HepG2 (cell line): ENCODE data around the gene PCSK7. TPM values are rescaled to one million over a fixed set of nuclear protein-coding genes. Genes with fewer than 3 reads are reported as not detected.

ENCODE experiments used
- DNMT1 ChIP-seq: sonication (generic); formaldehyde crosslinking; IDR thresholded peaks from 2 replicates; pipeline ENCODE4 v1.5.1; 2020; ENCODE audit warnings: mild to moderate bottlenecking, missing genetic modification reagents
- ELF1 ChIP-seq: sonication (generic); formaldehyde crosslinking; IDR thresholded peaks from 2 replicates; pipeline ENCODE4 v1.4.0; 2020; ENCODE audit warnings: missing genetic modification reagents
- ESRRA ChIP-seq: sonication (generic); formaldehyde crosslinking; IDR thresholded peaks from 2 replicates; pipeline ENCODE4 v1.5.1; 2020; ENCODE audit warnings: mild to moderate bottlenecking, low read depth, missing genetic modification reagents
- FOXM1 ChIP-seq: sonication (generic); formaldehyde crosslinking; IDR thresholded peaks from 2 replicates; pipeline ENCODE4 v1.5.0; 2020; ENCODE audit warnings: missing genetic modification reagents
- HDAC1 ChIP-seq: sonication (generic); formaldehyde crosslinking; IDR thresholded peaks from 2 replicates; pipeline ENCODE4 v1.5.1; 2020; ENCODE audit warnings: mild to moderate bottlenecking, missing genetic modification reagents
- KDM1A ChIP-seq: IDR thresholded peaks from 2 replicates; pipeline ENCODE4 v1.6.1; 2016; ENCODE audit warnings: missing compliant biosample characterization
- NCOA1 ChIP-seq: sonication (generic); formaldehyde crosslinking; IDR thresholded peaks from 2 replicates; pipeline ENCODE4 v1.9.0; 2021; ENCODE audit warnings: missing genetic modification reagents
- NFE2 ChIP-seq: sonication (generic); formaldehyde crosslinking; IDR thresholded peaks from 2 replicates; pipeline ENCODE4 v1.4.0; 2020; ENCODE audit warnings: missing genetic modification reagents
- PAX8 ChIP-seq: sonication (generic); formaldehyde crosslinking; IDR thresholded peaks from 2 replicates; pipeline ENCODE4 v1.8.0; 2022; ENCODE audit warnings: mild to moderate bottlenecking, missing genetic modification reagents, borderline replicate concordance
- PHB2 ChIP-seq: fragments of 450-650 bp; IDR thresholded peaks from 2 replicates; pipeline ENCODE4 v1.6.1; 2018; ENCODE audit not compliant: partially characterized antibody
- RBM22 ChIP-seq: fragments of 200-400 bp; formaldehyde crosslinking; optimal IDR thresholded peaks from 2 replicates; pipeline ENCODE3; 2017; ENCODE audit warnings: mild to moderate bottlenecking, low read length, moderate library complexity
- RORA ChIP-seq: sonication (generic); formaldehyde crosslinking; IDR thresholded peaks from 2 replicates; pipeline ENCODE4 v1.5.0; 2020; ENCODE audit warnings: mild to moderate bottlenecking, missing genetic modification reagents, moderate library complexity
- SIN3B ChIP-seq: fragments of 150-350 bp; IDR thresholded peaks from 2 replicates; pipeline ENCODE4 v1.6.1; 2014; ENCODE audit warnings: low read length
- SP1 ChIP-seq, 2 experiments: fragments of 450-650 bp in 1 of 2; sonication (generic) in 1 of 2; formaldehyde crosslinking in 1 of 2; IDR thresholded peaks; 2 replicates each; pipeline versions ENCODE4 v1.4.0 to v1.6.1; 2016 to 2020; ENCODE audit warnings: missing genetic modification reagents in 1 of 2
- SRF ChIP-seq: IDR thresholded peaks from 2 replicates; pipeline ENCODE4 v1.6.1; 2011; ENCODE audit warnings: mild to moderate bottlenecking, low read depth, low read length, moderate library complexity
- SUZ12 ChIP-seq: fragments of 150-350 bp; IDR thresholded peaks from 2 replicates; pipeline ENCODE4 v1.6.1; 2014; ENCODE audit warnings: low read depth, low read length
- YEATS2 ChIP-seq: sonication (generic); formaldehyde crosslinking; IDR thresholded peaks from 2 replicates; pipeline ENCODE4 v1.4.0; 2020; ENCODE audit warnings: missing genetic modification reagents, borderline replicate concordance
- ZC3H13 ChIP-seq: sonication (generic); formaldehyde crosslinking; IDR thresholded peaks from 2 replicates; pipeline ENCODE4 v1.8.1; 2023; ENCODE audit warnings: mild to moderate bottlenecking, missing genetic modification reagents, moderate library complexity
- ZMAT3 ChIP-seq: sonication (generic); formaldehyde crosslinking; conservative IDR thresholded peaks from 2 replicates; pipeline ENCODE4 v1.7.0; 2021; ENCODE audit warnings: missing genetic modification reagents
- ZMYM4 ChIP-seq: sonication (generic); formaldehyde crosslinking; IDR thresholded peaks from 2 replicates; pipeline ENCODE4 v1.8.1; 2023; ENCODE audit warnings: mild to moderate bottlenecking, missing genetic modification reagents
- ZNF230 ChIP-seq: sonication (generic); formaldehyde crosslinking; IDR thresholded peaks from 2 replicates; pipeline ENCODE4 v1.4.0; 2020; ENCODE audit warnings: mild to moderate bottlenecking, missing genetic modification reagents
- ZNF274 ChIP-seq: sonication (generic); formaldehyde crosslinking; IDR thresholded peaks from 2 replicates; pipeline ENCODE4 v1.5.1; 2020; ENCODE audit warnings: mild to moderate bottlenecking, missing genetic modification reagents
- ZNF329 ChIP-seq: sonication (generic); formaldehyde crosslinking; IDR thresholded peaks from 2 replicates; pipeline ENCODE4 v1.9.0; 2021; ENCODE audit warnings: low read depth, mild to moderate bottlenecking, missing genetic modification reagents
- ZNF335 ChIP-seq: sonication (generic); formaldehyde crosslinking; IDR thresholded peaks from 2 replicates; pipeline ENCODE4 v1.4.0; 2020; ENCODE audit warnings: missing genetic modification reagents
- ZNF33A ChIP-seq: sonication (generic); formaldehyde crosslinking; IDR thresholded peaks from 2 replicates; pipeline ENCODE4 v1.5.1; 2020; ENCODE audit warnings: missing genetic modification reagents, mild to moderate bottlenecking, moderate library complexity, borderline replicate concordance
- ZNF431 ChIP-seq: sonication (generic); formaldehyde crosslinking; IDR thresholded peaks from 2 replicates; pipeline ENCODE4 v1.9.0; 2022; ENCODE audit warnings: missing genetic modification reagents, low read depth, mild to moderate bottlenecking, borderline replicate concordance
- ZNF557 ChIP-seq: sonication (generic); formaldehyde crosslinking; IDR thresholded peaks from 2 replicates; pipeline ENCODE4 v1.4.0; 2020; ENCODE audit warnings: missing genetic modification reagents
- ZNF703 ChIP-seq: sonication (generic); formaldehyde crosslinking; IDR thresholded peaks from 2 replicates; pipeline ENCODE4 v1.5.1; 2020; ENCODE audit warnings: missing genetic modification reagents, mild to moderate bottlenecking, moderate library complexity, borderline replicate concordance
- ZNF768 ChIP-seq: sonication (generic); formaldehyde crosslinking; IDR thresholded peaks from 2 replicates; pipeline ENCODE4 v1.4.0; 2020; ENCODE audit warnings: missing genetic modification reagents
- ZZZ3 ChIP-seq: sonication (generic); formaldehyde crosslinking; IDR thresholded peaks from 2 replicates; pipeline ENCODE4 v1.4.0; 2020; ENCODE audit warnings: missing genetic modification reagents, mild to moderate bottlenecking, borderline replicate concordance
- polyA plus RNA-seq, 8 experiments: library from polyadenylated mRNA; depleted of rRNA in 3 of 8; stranded (reverse) in 7 of 8; unstranded in 1 of 8; fragments of >200 nt; fragmentation: Illumina TruSeq in 4 of 8; extraction: Trizol in 4 of 8; gene quantifications; 2 replicates each; pipeline versions ENCODE4 v1.2.1 to v1.2.3, GENCODE V29; 2011 to 2016; ENCODE audit warnings: low read depth in 4 of 8, missing spikeins in 1 of 8, mixed read lengths in 1 of 8; ENCODE audit not compliant: insufficient read depth in 1 of 8
- total RNA-seq, 5 experiments: library from RNA; depleted of rRNA; stranded (reverse); fragments of >200 nt; fragmentation: Illumina TruSeq; extraction: Trizol; gene quantifications; 2 replicates each; pipeline ENCODE4 v1.2.3, GENCODE V29; 2016; ENCODE audit warnings: low read depth in 1 of 5
- TF ChIP-seq, protein P1 (sequence below): sonication (generic); formaldehyde crosslinking; IDR thresholded peaks from 2 replicates; pipeline ENCODE4 v1.4.0; 2020; ENCODE audit warnings: missing genetic modification reagents, borderline replicate concordance
- TF ChIP-seq, protein P2 (sequence below): sonication (generic); formaldehyde crosslinking; IDR thresholded peaks from 2 replicates; pipeline ENCODE4 v1.5.1; 2020; ENCODE audit warnings: mild to moderate bottlenecking, missing genetic modification reagents, moderate library complexity

PCSK7 gene
- total and polyA plus RNA-seq, 2 of the 13 experiments (the other 11 are each of a cell fraction or from before 2014, with no cell fraction given), result 13.4 to 13.8 TPM

DNA sequence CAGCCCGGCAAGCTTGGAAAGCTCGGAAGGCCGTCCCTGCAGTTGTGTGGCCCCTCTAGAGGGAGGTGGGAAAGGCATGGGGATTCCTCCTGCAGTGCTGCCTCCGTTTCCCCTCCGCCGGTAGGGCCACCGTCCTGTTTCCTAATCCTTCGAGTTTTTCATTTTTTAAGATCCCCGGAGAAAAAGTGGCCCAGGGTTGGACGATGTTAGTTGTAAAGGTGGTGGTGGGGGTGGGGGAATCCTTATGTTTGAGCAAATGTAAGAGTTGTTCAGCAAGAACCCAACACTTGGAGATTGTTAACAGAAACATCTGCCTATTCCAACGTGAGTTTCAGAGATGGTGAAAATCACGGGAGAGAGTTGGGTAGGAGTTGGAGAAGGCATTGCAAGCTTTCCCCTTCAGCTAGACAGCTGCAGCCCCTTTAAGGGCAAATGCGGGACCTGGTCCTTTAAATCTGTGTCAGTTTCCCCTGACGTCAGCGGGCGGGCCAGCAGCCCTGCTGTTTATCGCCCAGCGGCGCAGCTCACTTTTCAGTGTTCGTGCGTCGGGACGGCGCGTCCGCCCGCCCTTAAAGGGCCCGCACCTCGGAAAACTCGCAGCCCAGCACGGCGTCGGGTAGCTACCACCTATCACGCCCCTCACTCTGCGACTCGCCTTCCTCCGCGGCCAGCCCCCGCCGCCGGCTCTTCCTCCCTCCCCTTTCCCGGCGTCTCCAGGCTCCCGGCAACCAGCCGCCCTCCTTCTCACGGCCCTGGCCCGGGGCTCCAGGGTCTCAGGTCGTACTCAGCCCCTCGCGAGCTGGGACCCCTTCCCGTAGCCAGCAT is 53.5 kb downstream of the PCSK7 start, which contains the start of gene SIDT2 (continued):
- TF ChIP-seq ZNF33A (CRISPR knock-in tag), result no peak
- no peak for TF ChIP-seq PHB2
- TF ChIP-seq ZNF335 (CRISPR knock-in tag), result no peak
- no peak for TF ChIP-seq ZNF230 (CRISPR knock-in tag)
- TF ChIP-seq SP1 (IDR thresholded peaks at IDR 0.05), result no peak
- TF ChIP-seq SP1 (CRISPR knock-in tag; IDR thresholded peaks at IDR 0.05), result 0 out of 2 replicates have a peak, but pooled peaks have one; percentile 16
- TF ChIP-seq ZZZ3 (CRISPR knock-in tag), result no peak
- TF ChIP-seq SUZ12, result no peak
- TF ChIP-seq FOXM1 (CRISPR knock-in tag), result no peak
- no peak for TF ChIP-seq RORA (CRISPR knock-in tag)
- peak; percentile 78 for TF ChIP-seq ZMYM4
- peak; percentile 56; the same call in 1 of the 2 replicates for TF ChIP-seq YEATS2 (CRISPR knock-in tag)
- TF ChIP-seq ZNF274, result no peak
- no peak for TF ChIP-seq NFE2 (CRISPR knock-in tag)
- TF ChIP-seq ZNF329 (CRISPR knock-in tag), result no peak
- no peak for TF ChIP-seq ZNF557
- TF ChIP-seq ZC3H13, result no peak
- no peak for TF ChIP-seq DNMT1 (CRISPR knock-in tag)
- TF ChIP-seq, protein P1, sequence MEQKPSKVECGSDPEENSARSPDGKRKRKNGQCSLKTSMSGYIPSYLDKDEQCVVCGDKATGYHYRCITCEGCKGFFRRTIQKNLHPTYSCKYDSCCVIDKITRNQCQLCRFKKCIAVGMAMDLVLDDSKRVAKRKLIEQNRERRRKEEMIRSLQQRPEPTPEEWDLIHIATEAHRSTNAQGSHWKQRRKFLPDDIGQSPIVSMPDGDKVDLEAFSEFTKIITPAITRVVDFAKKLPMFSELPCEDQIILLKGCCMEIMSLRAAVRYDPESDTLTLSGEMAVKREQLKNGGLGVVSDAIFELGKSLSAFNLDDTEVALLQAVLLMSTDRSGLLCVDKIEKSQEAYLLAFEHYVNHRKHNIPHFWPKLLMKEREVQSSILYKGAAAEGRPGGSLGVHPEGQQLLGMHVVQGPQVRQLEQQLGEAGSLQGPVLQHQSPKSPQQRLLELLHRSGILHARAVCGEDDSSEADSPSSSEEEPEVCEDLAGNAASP (CRISPR knock-in tag), result no peak
- TF ChIP-seq PAX8 (CRISPR knock-in tag), result no peak
- no peak for TF ChIP-seq RBM22
- no peak for TF ChIP-seq NCOA1 (CRISPR knock-in tag)
- TF ChIP-seq ZNF703 (CRISPR knock-in tag), result no peak
- 0 out of 2 replicates have a peak, but pooled peaks have one; percentile 31 for TF ChIP-seq ZMAT3 (CRISPR knock-in tag)
- TF ChIP-seq, protein P2, sequence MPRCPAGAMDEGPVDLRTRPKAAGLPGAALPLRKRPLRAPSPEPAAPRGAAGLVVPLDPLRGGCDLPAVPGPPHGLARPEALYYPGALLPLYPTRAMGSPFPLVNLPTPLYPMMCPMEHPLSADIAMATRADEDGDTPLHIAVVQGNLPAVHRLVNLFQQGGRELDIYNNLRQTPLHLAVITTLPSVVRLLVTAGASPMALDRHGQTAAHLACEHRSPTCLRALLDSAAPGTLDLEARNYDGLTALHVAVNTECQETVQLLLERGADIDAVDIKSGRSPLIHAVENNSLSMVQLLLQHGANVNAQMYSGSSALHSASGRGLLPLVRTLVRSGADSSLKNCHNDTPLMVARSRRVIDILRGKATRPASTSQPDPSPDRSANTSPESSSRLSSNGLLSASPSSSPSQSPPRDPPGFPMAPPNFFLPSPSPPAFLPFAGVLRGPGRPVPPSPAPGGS, result no peak
- TF ChIP-seq KDM1A, result no peak
- no peak for TF ChIP-seq SRF
- TF ChIP-seq ZNF431 (CRISPR knock-in tag), result no peak
- TF ChIP-seq ELF1 (CRISPR knock-in tag), result no peak
- peak; percentile 79 for TF ChIP-seq HDAC1 (CRISPR knock-in tag)
- TF ChIP-seq SIN3B, result 0 out of 2 replicates have a peak, but pooled peaks have one; percentile 28
- no peak for TF ChIP-seq ESRRA (CRISPR knock-in tag)
- TF ChIP-seq ZNF768 (CRISPR knock-in tag), result 0 out of 2 replicates have a peak, but pooled peaks have one; percentile 57
